PC-3 (cell line): Measurements from ENCODE around the gene SPCS2. TPM values are rescaled to one million over a fixed set of nuclear protein-coding genes. Genes with fewer than 3 reads are reported as not detected.

Experiments used
- ATAC-seq: fragments of 200-7000 bp; cut with Tn5 transposase; 2 replicates; pipeline ENCODE4 v1.9.1; 2020; ENCODE audit warnings: mild to moderate bottlenecking, moderate library complexity
- BruUV-seq: library from RNA; stranded (reverse); fragments of 400-500 nt; replicated peaks from 2 replicates; lab custom pipeline; 2021; lab: Mats Ljungman, UMichigan
- CTCF ChIA-PET: fragments of 300-600 bp; sonication (Branson Sonifier 250); formaldehyde crosslinking; loops from one replicate; lab custom pipeline; 2022; ENCODE audit warnings: antibody characterized with exemption; lab: Charles Lee
- POLR2A ChIA-PET: fragments of 300-600 bp; sonication (Branson Sonifier 250); formaldehyde crosslinking; loops from one replicate; lab custom pipeline; 2022; ENCODE audit warnings: antibody characterized with exemption; ENCODE audit not compliant: unreplicated experiment; lab: Charles Lee
- DNase-seq: peaks from one replicate; pipeline ENCODE4 v3.0.0-alpha.2; 2015
- H2AFZ ChIP-seq: fragments of 300-600 bp; sonication (generic); 2 replicates; pipeline ENCODE4 v1.6.0; 2016; ENCODE audit warnings: antibody characterized with exemption, low read length
- H3F3A ChIP-seq: fragments of 300-600 bp; sonication (generic); one replicate; pipeline ENCODE4 v1.6.0; 2017; ENCODE audit warnings: antibody characterized with exemption, low read length, control low read depth, mild to moderate bottlenecking; ENCODE audit not compliant: unreplicated experiment
- H3K27ac ChIP-seq: fragments of 300-600 bp; sonication (generic); 2 replicates; pipeline ENCODE4 v1.5.1; 2016; ENCODE audit warnings: mild to moderate bottlenecking, low read length
- H3K27me3 ChIP-seq: fragments of 300-600 bp; sonication (generic); 2 replicates; pipeline ENCODE4 v1.6.1; 2016; ENCODE audit warnings: low read length, mixed read lengths
- H3K36me3 ChIP-seq: fragments of 300-600 bp; sonication (generic); 2 replicates; pipeline ENCODE4 v1.6.1; 2016; ENCODE audit warnings: low read depth, mixed run types, low read length, mixed read lengths
- H3K4me1 ChIP-seq: fragments of 300-600 bp; sonication (generic); 2 replicates; pipeline ENCODE4 v1.5.1; 2016; ENCODE audit warnings: low read length; ENCODE audit not compliant: insufficient read depth
- H3K4me2 ChIP-seq: fragments of 300-600 bp; sonication (generic); 2 replicates; pipeline ENCODE4 v1.6.0; 2016; ENCODE audit warnings: low read length
- H3K4me3 ChIP-seq: fragments of 300-600 bp; sonication (generic); 2 replicates; pipeline ENCODE4 v1.5.1; 2016; ENCODE audit warnings: mild to moderate bottlenecking, low read length, mixed read lengths
- H3K79me2 ChIP-seq: fragments of 300-600 bp; sonication (generic); 2 replicates; pipeline ENCODE4 v1.6.1; 2017; ENCODE audit warnings: low read length, mixed read lengths
- H3K9ac ChIP-seq: fragments of 300-600 bp; sonication (generic); 2 replicates; pipeline ENCODE4 v1.6.0; 2016; ENCODE audit warnings: mild to moderate bottlenecking, low read length
- H3K9me2 ChIP-seq: fragments of 300-600 bp; sonication (generic); replicated peaks from 2 replicates; pipeline ENCODE4 v1.6.1; 2016; ENCODE audit warnings: mixed run types, low read length, mixed read lengths
- H3K9me3 ChIP-seq: fragments of 300-600 bp; sonication (generic); 2 replicates; pipeline ENCODE4 v1.6.1; 2016; ENCODE audit warnings: low read length, mixed read lengths
- H4K20me1 ChIP-seq: fragments of 300-600 bp; sonication (generic); 2 replicates; pipeline ENCODE4 v1.6.1; 2016; ENCODE audit warnings: low read length, mixed read lengths
- CTCF ChIP-seq: fragments of 300-600 bp; sonication (generic); conservative IDR thresholded peaks from 2 replicates; pipeline ENCODE4 v1.5.1; 2017; ENCODE audit warnings: antibody characterized with exemption, low read depth, mild to moderate bottlenecking, low read length
- EZH2 ChIP-seq: fragments of 300-600 bp; sonication (generic); IDR thresholded peaks from one replicate; pipeline ENCODE4 v1.6.1; 2017; ENCODE audit warnings: antibody characterized with exemption, mild to moderate bottlenecking, low read length; ENCODE audit not compliant: unreplicated experiment
- EZH2phosphoT487 ChIP-seq: fragments of 300-600 bp; sonication (generic); IDR thresholded peaks from 2 replicates; pipeline ENCODE4 v1.6.1; 2018; ENCODE audit warnings: mild to moderate bottlenecking, antibody characterized with exemption, low read length, borderline replicate concordance
- intact Hi-C: fragments of 100-400 bp; cut with micrococcal nuclease; formaldehyde crosslinking; loops from 2 replicates; pipeline ENCODE4 v1.9.0; 2023
- total RNA-seq: library from RNA; depleted of rRNA; stranded (reverse); fragments of >200 nt; gene quantifications from 2 replicates; pipeline ENCODE4 v1.2.3, GENCODE V29; 2014

SPCS2 gene
- total RNA-seq, 1 experiment from 2014 or later, result 129 TPM

GRCh38 chr11:74936087-74936486 lies 13.0 kb upstream of the SPCS2 start:
- H4K20me1 ChIP-seq, result no peaks in the 10 kb centered on the region
- no peaks in the 10 kb centered on the region for H3F3A ChIP-seq
- peaks cover 20% of the 10 kb centered on the region; the same call in 1 of the 2 replicates for H3K36me3 ChIP-seq
- ATAC-seq, result no peak
- no peaks in the 10 kb centered on the region for H3K79me2 ChIP-seq
- TF ChIP-seq CTCF (no peak), EZH2 (no peak), EZH2phosphoT487 (no peak)
- no peaks in the 10 kb centered on the region for H3K27me3 ChIP-seq
- intact Hi-C loops, result no loop called here
- BruUV-seq, result no TSS peak
- no peak overlapping the region for H3K27ac ChIP-seq
- H3K9me3 ChIP-seq, result no peaks in the 10 kb centered on the region
- H3K4me3 ChIP-seq, result no peak overlapping the region
- CTCF ChIA-PET, result no interaction called here
- no peak overlapping the region for H3K4me2 ChIP-seq
- H3K9me2 ChIP-seq, result no peaks in the 10 kb centered on the region
- peaks cover 25% of the 10 kb centered on the region for H3K4me1 ChIP-seq
- H2AFZ ChIP-seq, result no peak overlapping the region
- POLR2A ChIA-PET, result no interaction called here
- no peak overlapping the region for H3K9ac ChIP-seq
- no peak for DNase-seq

GRCh38 chr11:74936976-74937375 lies 12.1 kb upstream of the SPCS2 start:
- Histone ChIP-seq H3K4me2 (no peak overlapping the region), H4K20me1 (no peaks in the 10 kb centered on the region), H2AFZ (no peak overlapping the region), H3K9me3 (no peaks in the 10 kb centered on the region), H3K27me3 (no peaks in the 10 kb centered on the region), H3F3A (no peaks in the 10 kb centered on the region), H3K9ac (no peak overlapping the region), H3K4me3 (no peak overlapping the region), H3K36me3 (peaks cover 20% of the 10 kb centered on the region; the same call in 1 of the 2 replicates), H3K27ac (no peak overlapping the region), H3K79me2 (no peaks in the 10 kb centered on the region), H3K9me2 (no peaks in the 10 kb centered on the region), H3K4me1 (peaks cover 23% of the 10 kb centered on the region)
- BruUV-seq, result no TSS peak
- TF ChIP-seq EZH2phosphoT487, result no peak
- DNase-seq (no peak), ATAC-seq (no peak)
- CTCF ChIA-PET, result no interaction called here
- intact Hi-C loops, result no loop called here
- POLR2A ChIA-PET, result interaction anchor here (0.6 kb wide), 1 partner anchor 24 kb away, joined by 7 read pairs; no protein-coding TSS in a partner anchor

GRCh38 chr11:74937696-74938475 lies 11.2 kb upstream of the SPCS2 start:
- no TSS peak for BruUV-seq
- H3K4me2 ChIP-seq, result 0 out of 2 replicates have a peak overlapping the region, but pooled peaks have one; percentile 7
- CTCF ChIA-PET, result no interaction called here

More at GRCh38 chr11:74937696-74938475, 11.2 kb upstream of the SPCS2 start:
- Histone ChIP-seq H2AFZ (no peak overlapping the region), H3K9ac (no peak overlapping the region), H3K4me1 (peaks cover 20% of the 10 kb centered on the region), H3K36me3 (peaks cover 20% of the 10 kb centered on the region; the same call in 1 of the 2 replicates), H3K27ac (peak overlapping the region; percentile 20), H3K27me3 (no peaks in the 10 kb centered on the region), H3F3A (no peaks in the 10 kb centered on the region), H3K9me2 (no peaks in the 10 kb centered on the region), H3K4me3 (no peak overlapping the region), H4K20me1 (no peaks in the 10 kb centered on the region), H3K9me3 (no peaks in the 10 kb centered on the region), H3K79me2 (no peaks in the 10 kb centered on the region)
- DNase-seq (peak; percentile 41), ATAC-seq (no peak; the same call in 1 of the 2 replicates)
- TF ChIP-seq EZH2phosphoT487, result no peak
- TF ChIP-seq CTCF, result no peak
- TF ChIP-seq EZH2, result no peak
- intact Hi-C loops, result no loop called here
- POLR2A ChIA-PET, result no interaction called here
